ENCODE measurements around the gene MIER2.

MIER2 gene

DNA sequence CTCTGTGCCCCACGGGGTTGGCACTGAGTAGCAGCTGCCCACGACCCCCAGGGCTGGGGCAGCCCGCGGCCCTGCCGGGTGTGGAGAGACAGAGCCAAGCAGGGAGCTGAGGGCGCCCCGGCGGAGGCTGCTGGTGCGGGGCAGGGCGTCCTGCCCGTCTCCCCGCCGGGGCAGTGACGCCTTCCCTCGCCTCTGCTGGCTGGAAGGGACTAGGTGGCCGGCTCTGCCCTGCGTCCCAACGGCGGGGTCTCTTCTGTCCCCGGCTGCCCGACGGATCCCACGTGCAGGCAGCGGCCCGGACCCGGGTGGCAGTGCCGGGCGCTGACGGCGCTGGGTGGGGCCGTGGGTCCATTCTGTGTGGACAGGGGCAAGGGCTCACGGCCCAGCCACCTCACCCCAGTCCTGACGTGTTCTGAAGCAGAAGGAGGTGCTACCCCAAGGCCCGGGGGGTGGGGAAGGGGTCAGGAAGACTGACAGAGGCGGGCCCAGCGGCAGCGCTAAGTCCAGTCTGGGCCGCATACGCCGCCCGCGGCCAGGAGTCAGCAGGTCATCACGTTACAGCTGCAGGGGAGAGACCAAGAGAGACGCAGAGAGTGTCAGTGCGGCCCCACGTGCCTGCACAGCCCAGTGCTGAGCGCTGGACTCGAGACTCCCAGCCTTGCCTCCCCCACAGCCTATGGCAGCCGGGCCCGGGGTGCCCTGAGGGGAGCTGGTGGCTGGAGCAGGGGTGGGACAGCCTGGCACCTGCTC is 38.3 kb downstream of the MIER2 start:
- DNase-seq: no peak

DNA sequence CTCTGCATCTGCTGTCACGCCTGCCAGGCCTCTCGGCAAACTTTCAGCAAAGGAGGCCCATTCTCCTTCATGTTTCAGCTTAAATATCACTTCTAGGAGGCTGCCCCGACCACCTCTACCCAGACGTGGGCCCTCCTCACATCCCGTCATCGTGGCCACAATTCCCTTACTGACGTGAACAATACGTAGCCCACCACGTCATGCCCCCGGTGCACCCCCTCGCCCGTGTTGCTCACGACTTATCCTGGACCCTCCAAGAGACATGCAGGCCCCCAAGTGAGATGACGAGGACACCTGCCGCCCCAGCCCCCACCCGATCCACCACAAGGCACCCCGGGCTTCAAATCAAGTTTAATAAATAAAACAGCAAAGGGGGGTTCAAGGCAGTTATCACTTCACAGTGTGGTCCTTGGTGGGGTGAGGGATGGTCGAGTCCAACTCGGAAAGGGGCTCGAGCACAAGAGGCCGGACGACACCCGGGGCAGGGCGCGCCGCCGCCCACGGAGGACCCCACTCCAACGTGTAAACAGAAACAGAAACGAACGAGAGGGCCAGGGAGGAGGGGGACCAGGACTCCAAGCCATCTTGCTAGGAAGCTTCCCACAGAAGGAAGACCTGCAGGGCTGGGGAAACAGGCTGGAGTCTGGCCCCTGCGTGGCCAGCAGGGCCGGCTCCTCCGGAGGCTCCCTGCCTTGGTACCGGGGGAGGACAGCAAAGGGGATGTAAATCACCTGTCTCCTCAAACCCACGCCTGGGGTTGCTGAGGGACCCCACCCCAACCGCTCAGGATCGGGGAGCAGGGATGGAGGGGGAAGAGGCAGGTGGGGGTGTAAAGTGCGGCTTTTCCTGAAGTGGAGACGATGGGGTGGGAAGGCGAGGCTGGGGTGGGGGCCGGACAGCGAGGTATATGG is 39.1 kb downstream of the MIER2 start:
- DNase-seq: no peak

DNA sequence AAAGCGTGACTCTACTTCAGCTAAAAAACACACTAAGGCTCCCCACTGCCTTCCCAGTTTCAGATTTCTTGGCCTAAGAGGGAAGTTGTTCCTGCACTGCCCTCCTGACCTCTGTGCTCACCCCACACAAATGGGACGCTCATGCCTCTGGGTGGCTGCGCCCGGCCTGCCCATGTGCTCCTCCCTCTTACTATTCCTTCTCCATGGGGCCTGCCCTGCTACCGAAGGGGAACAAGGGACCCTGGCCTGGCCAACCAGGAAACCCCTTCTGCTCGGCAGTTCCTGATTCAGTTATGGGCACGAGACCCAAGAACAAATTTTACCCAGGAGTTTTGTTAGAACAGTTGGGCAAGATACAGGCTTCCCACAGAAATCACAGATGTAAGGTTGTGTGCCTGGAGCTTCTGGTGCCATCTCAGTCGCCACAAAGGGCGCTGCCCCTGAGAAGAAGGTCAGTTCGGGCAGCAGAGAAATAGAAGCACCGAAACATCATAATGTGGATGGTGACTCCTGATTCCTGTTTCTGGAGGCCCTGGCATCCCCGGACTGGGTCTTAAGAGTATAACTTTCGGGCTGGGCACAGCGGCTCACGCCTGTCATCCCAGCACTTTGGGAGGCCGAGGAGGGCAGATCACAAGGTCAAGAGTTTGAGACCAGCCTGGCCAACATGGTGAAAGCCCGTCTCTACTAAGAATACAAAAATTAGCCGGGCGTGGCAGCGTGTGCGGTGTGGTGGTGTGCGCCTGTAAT is 47.9 kb downstream of the MIER2 start:
- DNase-seq: no peak

DNA sequence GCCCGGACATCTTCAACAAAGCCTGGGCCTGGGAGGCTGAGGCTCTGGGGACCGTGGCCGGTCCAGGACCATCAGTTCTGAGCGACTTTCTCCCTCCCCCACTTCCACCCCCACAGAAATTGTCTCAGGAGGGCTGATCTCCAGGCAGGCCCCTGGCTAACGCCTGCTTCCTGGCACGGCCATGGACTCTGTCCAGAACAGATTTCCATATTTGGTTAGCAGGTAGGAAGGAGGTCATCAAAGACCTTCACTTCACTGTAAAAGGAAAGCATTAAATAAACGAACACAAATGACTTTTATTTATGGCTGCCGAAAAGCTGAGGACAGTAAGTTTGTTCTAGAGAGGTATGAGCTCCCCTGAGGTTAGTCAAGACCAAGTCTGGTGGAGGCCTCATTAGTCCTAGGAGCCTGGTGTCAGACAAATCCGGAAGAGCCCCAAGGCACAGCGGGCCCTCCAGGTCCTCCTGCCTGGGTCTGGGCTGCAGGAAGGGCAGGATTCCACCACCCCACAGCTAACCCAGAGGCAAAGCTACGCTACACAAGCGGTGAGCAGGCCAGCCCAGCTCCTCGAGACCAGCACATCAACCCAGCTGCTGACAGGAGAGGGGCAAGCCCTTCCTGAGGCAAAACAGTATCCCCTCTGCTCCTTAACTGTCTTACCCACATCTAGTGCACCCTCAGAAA is 48.8 kb downstream of the MIER2 start:
- DNase-seq: no peak

DNA sequence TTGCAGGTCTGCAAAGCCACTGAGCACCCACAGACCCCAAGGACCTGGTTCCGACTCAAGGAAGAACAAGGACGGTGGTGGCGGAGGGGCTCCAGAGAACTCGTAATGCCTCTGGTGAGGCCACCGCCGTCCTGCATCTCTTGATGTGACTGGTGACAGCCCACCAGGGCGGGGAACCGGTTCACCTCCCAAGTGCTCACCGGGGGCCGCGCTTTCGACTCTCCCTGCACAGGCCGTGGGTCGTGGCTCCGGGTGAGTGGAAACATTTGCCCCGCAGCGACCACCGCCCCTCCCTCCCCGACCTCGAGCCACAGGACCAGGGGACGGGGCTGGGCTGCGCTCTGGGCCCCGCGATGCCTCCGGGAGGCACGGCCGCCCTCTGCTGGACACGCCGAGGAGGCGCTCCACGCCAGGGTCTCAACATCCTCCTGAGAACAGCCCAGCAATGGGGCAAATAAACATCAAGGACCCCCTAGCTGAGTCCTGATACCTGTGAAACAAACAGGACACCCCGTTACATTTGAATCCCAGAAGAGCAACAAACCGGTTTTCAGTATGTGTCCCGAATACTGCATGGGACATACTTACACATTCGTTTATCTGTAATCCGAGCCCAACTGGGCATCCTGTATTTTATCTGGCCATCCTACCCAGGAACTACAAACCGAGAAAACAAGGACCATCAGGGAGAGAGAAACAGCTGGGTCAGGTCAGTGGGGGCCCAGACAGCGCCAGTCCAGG is 49.5 kb downstream of the MIER2 start:
- DNase-seq: peak; percentile 20 to 76 (median 72)

DNA sequence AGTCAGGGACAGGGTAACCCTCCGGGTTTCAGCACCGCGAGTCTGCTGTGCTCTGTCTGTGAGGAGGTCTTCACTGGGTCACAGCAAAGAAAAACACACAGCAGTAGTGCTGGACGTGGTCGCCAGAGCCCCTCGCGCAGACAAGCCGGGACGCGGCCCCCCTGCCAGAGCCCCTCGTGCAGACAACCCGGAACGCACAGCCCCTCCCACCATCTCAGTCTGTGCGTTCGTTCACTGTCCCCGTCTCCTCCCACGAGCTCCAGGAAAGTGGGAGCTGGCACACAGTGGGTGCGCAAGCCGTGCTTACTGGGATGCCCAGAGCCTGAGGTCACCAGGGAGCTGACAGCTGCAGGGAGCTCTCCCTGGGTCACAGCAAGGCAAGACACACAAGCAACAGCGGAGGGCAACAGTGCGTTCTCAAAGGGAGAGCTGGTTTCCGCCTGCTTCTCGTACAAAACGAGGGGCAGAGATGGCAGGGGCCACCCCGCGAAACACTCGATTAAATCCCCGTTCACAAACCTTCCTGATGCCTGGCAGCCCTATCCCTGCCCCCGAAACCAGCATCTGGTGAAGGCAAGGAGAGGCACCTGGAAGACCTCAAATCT is 50.2 kb downstream of the MIER2 start:
- peak in 2 of 3 experiments; percentile 67 to 76 for DNase-seq

DNA sequence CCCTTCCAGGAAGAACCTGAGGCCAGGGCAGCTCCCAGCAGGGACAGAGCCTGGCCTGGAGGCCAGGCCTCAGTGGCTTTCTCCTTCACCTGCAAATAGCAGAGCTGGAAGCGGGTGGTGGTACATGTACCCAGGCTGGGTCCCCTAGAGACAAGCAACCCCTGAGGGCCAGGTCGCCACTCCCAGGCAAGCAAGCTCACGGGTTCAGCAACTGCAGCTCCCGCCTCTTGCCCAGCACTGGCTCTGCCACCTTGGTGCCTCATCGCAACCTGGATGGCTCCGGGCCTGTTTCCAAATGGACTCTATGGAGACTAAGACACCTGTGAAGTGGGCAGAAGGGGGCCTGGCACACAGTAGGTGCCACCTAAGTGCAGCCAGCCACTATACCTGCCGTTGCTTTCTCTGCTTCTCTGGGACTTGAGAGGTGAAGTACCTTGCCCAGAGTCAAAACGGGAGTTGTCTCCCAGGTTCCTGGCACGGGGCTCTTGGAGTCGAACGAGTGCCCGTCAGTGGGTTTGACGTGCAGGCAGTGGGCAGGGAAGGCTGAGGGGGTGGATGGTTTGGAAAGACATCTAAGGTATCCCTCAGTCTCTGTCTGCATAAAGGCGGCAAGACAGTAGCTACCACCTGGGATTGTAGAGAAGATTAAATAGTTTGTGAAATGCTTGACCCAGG is 51.0 kb downstream of the MIER2 start:
- no peak for DNase-seq

DNA sequence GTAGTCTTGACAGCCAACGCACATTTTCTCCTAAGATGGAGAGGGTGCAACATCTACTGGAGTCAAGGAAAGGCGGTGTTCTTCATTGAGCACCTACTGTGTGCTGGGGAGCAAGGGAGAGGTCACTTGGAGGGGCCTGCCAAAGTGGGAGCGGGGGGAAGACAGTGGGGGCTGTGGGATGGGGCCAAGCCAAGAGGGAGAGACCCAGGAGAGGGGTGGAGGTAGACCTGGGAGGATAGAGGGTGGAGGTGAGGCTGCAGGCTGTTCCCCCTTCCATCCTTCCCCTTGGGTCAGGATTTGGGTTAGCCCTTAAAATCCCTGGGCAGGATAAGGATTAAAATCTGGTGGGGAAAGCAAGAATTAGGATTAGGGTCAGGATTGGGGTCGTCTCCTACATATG is 51.6 kb downstream of the MIER2 start:
- DNase-seq: no peak

DNA sequence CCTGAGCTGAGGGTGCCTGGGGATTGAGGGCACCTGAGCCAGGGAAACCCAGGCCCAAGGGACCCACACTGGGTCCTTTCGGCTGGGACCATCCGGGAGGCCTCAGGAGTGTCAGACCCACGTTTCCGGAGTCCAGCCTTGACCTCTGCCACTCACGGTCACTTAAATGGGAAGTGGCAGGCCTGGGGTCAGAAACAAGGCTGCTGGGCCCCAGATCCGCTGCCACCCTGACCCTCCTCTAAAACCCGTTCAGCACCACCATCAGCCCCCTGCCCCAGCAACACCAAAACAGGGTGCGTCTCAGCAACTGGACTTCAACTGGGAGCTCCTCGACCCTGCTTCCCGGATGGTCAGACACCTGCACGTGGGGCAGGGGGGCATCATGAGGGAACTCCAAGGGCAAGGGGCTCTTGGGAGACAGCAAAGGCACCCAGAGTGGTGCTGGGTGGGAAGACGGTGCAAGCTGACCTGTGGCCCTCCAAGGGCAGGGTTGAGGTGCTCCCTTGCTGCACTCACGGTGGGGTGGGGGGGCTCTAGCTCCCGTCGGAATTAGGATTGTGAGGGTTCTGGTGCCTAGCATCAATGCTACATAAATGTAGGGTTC is 52.2 kb downstream of the MIER2 start:
- no peak for DNase-seq

DNA sequence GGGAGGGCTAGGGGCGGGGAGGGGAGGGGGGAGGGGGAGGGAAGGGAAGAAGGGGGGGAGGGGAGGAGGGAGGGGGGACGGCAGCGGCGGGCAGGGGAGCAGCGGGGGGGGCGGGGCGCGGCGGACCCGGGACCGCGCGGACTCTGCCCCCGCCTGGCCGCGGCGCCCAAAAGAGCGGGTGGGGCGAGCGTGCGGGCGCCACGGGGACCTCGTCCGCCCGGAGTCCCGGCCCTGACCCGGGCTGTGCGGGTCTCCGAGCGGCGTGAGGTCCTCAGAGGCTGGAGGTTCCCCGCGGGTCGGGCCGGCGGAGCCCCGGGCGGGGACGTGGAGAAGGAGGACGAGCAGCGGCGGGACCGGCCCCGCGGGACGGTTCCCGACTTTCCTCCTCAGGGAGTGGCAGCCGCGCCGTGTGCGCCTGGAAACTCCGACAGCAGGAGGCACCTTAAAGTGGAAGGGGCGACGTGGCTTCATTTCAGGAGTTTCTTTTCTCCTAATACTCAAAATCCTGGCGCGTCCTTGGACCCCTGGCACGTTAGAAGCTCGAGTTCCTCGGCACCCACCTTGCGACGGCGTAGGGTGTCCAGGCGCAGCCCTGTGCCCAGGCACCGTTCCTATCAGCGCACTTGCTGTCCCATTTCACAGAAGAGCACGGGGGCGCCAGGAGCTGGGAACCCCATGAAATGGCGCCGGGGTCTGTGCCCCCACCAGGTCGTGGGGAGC is 52.9 kb downstream of the MIER2 start:
- DNase-seq: no peak

DNA sequence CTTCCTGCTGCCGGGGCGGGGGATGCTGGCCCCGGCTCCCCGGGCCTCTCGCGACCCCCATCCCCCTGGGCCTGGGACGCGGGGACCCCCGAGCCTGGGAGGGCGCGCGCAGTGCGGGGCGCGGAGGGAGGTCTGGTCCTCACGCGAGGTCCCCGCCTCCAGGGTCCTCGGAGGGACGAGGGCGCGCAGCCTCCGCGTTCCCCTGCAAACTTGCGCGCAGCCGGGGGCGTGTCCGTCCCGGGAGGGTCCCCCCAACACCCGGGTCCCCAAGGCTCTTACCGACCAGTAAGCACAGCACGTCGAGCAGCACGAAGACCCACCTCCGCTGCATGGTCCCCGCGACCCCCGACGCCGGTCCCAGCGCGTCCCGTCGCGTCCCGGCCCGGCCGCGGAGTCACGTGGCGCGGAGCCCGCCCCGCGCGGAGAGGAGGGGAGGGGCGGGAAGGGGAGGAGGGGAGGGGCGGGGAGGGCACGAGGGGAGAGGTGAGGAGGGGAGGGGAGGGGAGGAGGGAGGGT is 53.5 kb downstream of the MIER2 start, which contains the start of gene PLPP2:
Gene PLPP2, minus strand, starts transcription at position 398 of the 516 bp plus-strand sequence. Its CDS starts 67 bp downstream, at position 331.
- peak in 2 of 3 experiments; percentile 77 to 86 for DNase-seq

DNA sequence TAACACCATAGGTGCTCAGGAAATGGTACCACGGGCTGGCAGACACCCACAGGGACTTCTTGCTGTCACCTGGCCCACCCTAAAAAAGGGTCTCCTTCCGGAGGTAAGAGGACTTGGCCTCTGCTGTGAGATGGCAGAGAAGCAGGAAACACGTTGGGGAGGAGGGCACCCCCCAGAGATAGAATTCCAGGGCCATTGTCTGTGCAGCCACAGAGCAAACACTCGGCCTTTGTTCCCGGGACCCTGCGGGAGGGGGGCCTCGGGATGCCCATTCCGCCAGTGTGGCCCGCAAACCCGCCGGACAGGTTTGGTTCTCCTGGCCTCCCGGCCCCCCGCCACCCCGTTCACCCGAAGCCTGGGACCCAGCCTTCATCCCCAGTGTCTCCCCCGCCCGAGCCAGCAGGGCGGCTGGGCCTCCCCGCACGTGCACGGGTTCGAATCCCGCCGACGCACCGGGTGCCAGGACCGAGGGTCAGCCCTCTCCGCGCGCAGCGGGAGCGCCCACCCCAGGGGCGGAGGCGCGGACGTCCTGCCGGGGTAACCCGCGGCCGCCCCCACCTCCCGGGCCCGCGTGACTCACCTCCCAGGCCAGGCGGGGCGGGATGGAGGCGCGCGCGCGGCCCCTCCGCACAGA is 54.1 kb downstream of the MIER2 start:
- DNase-seq: peak; percentile 21 to 99 (median 98)

DNA sequence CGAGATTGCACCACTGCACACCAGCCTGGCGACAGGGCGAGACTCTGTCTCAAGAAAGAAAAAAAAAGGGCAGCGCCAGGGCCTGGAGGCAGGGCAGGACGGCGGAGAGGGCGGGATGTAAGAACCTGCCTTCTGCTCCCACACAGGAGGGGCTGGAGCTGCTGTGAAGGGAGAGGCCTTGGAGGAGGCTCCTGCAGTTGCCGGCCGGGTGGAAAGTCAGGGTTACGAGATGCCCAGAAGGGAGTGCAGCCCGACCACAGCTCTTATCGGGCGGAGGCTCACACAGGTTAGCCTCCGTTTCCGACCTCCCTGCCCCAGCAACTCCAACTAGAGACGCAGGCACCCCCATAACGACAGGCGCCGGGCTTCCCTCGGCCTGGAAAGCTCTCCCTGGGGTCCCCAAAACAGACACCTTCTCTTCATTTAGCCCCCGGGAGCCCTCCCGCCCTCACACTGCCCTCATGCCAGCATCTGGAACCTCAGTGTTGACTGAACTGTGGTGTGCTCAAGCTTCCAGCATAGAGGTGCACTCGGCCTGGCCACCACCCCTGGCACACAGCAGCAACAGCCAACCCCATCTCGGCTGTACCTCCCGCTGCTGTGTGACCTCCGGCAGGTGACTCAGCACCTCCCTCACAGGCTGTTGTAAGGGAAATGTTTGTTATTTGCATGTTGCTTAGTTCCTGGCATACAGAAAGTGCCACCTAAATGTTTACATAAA is 54.8 kb downstream of the MIER2 start:
- DNase-seq: peak; percentile 21 to 99 (median 98)

DNA sequence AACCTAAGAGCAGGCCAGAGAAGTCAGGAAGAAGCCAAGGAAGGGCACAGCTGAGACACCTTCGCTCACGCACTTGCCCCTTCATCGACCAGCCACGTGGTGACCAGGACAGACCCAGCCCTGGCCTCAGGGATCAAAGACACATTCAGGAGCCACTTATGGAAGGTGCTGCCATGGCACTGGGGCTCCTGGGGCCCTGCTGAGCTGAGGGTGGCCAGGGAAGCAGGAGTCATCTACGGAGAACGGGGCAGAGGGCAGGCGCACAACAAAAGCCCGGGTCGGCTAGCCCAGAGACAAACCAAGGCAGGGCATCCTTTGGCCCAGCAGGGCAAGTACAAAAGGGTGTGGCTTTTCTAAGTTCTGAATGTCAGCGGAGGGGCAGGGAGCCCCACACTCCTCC is 55.7 kb downstream of the MIER2 start:
- DNase-seq: no peak

DNA sequence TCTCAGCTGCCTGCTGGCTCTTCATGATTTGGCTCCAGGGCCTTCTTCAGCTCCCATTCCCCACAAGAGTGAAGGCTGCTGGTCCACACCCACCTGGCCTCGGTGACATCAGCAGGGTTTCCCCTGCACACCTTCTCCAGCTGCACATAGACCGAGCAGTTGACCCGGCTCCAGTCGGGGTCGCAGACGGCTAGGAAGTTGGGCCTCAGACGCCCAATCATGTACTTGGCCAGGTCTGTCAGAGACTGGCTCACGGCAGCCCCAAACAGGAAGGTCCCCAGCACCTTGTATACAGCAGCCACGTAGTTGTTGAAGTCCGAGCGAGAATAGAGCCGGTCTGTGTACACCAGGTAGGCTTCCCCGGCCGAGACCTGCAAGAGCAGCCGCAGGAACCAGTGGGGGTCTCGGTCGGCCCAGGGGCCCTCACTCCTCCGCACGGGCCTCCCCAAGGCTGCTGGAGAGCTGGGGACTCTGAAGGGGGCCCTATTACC is 57.2 kb downstream of the MIER2 start:
- no peak for DNase-seq

DNA sequence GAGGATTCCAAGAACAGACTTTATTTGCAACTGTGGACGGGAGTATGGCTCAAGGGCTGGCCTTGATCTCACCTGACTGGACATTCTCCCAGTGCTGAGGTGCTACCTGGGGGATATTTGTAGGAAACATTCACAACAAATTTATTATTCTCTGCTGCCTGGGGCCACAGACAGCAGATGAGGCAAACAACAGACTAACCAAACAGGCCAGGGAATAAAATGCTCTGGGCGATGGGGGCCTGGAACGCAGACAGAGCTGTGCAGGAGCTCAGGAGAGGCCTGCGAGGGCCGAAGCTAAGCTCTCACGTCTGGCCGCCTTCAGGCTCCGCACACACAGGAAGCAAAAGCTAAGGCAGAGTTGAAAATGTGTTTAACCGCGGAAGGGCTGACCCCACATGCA is 61.2 kb downstream of the MIER2 start:
- DNase-seq: no peak

DNA sequence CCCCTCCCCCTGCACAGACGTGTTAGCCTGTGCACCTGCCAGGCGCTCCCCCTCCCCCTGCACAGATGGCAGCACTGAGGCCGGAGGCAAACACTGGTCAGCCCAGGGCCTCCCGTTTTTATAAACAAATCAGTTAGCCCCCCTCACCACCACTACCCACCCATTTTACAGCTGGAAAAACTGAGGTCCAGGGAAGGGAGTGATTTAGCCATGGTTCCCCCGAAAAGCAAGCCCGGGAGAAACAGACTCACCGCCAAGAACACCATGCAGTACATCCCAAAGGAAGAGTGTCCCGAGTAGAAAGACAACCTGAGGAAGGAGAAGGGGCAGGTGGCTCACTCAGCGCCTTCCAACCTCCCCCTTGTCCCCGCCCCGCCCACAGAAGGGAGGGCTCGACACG is 62.1 kb downstream of the MIER2 start:
- peak in 2 of 3 experiments; percentile 26 to 58 for DNase-seq

DNA sequence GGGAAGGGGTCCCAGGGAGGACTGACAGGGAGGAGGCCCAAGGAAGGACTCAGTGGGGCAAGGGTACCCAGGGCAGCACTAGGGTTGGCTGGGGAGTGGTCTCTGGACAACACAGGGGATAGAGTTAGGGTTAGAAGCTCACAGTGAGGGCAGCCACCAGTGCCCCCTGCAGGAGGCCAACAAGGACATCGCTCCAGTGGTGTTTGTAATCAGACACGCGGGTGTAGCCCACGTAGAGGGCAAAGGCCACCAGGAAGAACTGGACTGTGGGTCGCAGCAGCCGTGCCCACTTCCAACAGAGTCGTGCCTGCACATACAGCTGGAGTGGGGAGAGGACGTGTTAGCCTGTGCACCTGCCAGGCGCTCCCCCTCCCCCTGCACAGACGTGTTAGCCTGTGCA is 62.6 kb downstream of the MIER2 start:
- DNase-seq: peak in 2 of 3 experiments; percentile 22 to 58
